IMR-90 (cell line): ENCODE data around the gene STARD3.

ENCODE experiments used
- POLR2A ChIP-seq: IDR thresholded peaks from 2 replicates; pipeline ENCODE4 v1.6.1; 2012; ENCODE audit warnings: mild to moderate bottlenecking, low read depth, low read length
- TF ChIP-seq, protein P1 (sequence below): conservative IDR thresholded peaks from 2 replicates; pipeline ENCODE4 v1.5.1; 2012; ENCODE audit warnings: mild to moderate bottlenecking, low read depth, low read length, improper control_type of control experiment

DNA sequence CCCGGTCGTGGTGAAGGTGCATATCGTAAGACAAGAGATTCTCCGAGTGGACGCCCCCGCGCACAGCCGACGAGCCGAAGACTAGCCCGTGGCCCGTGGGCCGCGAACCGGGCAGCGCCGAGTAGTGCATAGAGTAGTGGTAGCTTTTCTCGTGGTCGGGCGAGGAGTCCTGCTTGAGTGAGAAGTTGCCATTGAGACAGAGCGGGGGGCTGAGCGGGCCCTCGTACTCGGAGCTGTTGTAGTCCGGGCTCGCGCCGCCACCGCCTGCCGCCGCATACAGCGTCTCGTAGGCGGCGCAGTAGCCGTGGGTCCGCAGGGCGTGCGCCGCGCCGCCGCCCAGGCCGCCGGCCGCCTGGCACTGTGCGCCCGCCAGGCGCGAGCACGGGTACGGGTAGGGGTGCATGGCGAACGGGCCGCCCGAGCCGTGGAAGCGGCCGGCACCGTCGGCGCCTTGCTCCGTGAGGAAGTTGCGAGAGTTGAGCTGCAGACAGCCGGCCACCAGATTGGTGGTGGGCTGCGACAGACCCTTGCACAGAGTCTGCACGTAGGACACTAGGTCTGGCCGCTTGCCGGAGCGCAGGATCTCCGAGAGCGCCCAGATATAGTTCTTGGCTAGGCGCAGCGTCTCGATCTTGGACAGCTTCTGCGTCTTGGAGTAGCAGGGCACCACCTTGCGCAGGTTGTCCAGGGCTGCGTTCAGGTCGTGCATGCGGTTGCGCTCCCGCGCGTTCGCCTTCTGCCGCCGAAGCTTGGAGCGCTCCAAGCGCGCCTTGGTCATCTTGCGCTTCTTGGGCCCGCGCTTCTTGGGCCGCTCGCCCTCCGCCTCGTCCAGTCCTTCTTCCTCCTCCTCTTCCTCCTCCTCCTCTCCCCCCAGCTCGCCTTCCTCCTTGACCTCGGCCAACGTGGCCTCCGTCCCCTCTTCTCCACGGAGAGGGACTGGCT is 31.2 kb upstream of the STARD3 start:
- TF ChIP-seq, protein P1, sequence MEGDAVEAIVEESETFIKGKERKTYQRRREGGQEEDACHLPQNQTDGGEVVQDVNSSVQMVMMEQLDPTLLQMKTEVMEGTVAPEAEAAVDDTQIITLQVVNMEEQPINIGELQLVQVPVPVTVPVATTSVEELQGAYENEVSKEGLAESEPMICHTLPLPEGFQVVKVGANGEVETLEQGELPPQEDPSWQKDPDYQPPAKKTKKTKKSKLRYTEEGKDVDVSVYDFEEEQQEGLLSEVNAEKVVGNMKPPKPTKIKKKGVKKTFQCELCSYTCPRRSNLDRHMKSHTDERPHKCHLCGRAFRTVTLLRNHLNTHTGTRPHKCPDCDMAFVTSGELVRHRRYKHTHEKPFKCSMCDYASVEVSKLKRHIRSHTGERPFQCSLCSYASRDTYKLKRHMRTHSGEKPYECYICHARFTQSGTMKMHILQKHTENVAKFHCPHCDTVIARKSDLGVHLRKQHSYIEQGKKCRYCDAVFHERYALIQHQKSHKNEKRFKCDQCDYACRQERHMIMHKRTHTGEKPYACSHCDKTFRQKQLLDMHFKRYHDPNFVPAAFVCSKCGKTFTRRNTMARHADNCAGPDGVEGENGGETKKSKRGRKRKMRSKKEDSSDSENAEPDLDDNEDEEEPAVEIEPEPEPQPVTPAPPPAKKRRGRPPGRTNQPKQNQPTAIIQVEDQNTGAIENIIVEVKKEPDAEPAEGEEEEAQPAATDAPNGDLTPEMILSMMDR: no peak
- TF ChIP-seq POLR2A: no peak
